Measurements from ENCODE around the gene TNPO2. TPM values are rescaled to one million over a fixed set of nuclear protein-coding genes. Genes with fewer than 3 reads are reported as not detected.
"Not testable (repeated sequence)": the region's sequence is repeated elsewhere in the genome, so short reads cannot be mapped to it uniquely, and the experiment has no call there.

The TNPO2 gene
- total and polyA plus RNA-seq, 2 experiments from 2014 or later: 37.1 to 83.0 TPM

DNA sequence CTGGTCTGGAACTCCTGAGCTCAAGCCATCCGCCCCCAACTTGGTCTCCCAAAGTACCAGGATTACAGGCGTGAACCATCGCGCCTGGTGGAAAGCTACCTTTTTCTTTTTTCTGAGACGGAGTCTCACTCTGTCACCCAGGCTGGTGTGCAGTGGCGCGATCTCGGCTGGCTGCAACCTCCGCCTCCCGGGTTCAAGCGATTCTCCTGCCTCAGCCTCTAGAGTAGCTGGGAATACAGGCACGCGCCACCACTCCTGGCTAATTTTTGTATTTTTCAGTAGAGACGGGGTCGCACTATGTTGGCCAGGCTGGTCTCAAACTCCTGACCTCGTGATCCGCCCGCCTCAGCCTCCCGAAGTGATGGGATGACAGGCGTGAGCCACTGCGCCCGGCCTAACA is 26.3 kb downstream of the TNPO2 start:
- not testable (repeated sequence) for H3K4me1 Mint-ChIP-seq; H2AFZ ChIP-seq; H3K9me2 ChIP-seq (ENCODE audit: insufficient read depth); H3K9me3 Mint-ChIP-seq; ATAC-seq; DNase-seq (ENCODE audit: low spot score); H3K4me1 ChIP-seq (ENCODE audit: insufficient read depth); H3K79me2 ChIP-seq (replicated peaks; ENCODE audit: insufficient read depth); H3K27me3 ChIP-seq (ENCODE audit: insufficient read depth)
- Mint-ChIP-seq H3K4me3 (peak overlapping the region; percentile 90), H3K27ac (peak overlapping the region; percentile 97; the same call in 1 of the 2 replicates), H3K36me3 (ENCODE audit: low read depth) (peaks cover 36% of the 10 kb centered on the region), H3K27me3 (ENCODE audit: insufficient read depth, low read depth, poor library complexity) (peaks cover 23% of the 10 kb centered on the region)
- peaks cover 45% of the 10 kb centered on the region for H3F3A ChIP-seq (replicated peaks; ENCODE audit: low read depth)
- peaks cover 12% of the 10 kb centered on the region for H4K20me1 ChIP-seq (replicated peaks; ENCODE audit: insufficient read depth)
- H3K27ac ChIP-seq (ENCODE audit: low read depth): peak overlapping the region; percentile 93; the same call in 1 of the 2 replicates
- H3K4me2 ChIP-seq: peak overlapping the region; percentile 78
- H3K4me3 ChIP-seq: peak overlapping the region; percentile 90
- peaks cover 22% of the 10 kb centered on the region for H3K36me3 ChIP-seq (ENCODE audit: insufficient read depth)

DNA sequence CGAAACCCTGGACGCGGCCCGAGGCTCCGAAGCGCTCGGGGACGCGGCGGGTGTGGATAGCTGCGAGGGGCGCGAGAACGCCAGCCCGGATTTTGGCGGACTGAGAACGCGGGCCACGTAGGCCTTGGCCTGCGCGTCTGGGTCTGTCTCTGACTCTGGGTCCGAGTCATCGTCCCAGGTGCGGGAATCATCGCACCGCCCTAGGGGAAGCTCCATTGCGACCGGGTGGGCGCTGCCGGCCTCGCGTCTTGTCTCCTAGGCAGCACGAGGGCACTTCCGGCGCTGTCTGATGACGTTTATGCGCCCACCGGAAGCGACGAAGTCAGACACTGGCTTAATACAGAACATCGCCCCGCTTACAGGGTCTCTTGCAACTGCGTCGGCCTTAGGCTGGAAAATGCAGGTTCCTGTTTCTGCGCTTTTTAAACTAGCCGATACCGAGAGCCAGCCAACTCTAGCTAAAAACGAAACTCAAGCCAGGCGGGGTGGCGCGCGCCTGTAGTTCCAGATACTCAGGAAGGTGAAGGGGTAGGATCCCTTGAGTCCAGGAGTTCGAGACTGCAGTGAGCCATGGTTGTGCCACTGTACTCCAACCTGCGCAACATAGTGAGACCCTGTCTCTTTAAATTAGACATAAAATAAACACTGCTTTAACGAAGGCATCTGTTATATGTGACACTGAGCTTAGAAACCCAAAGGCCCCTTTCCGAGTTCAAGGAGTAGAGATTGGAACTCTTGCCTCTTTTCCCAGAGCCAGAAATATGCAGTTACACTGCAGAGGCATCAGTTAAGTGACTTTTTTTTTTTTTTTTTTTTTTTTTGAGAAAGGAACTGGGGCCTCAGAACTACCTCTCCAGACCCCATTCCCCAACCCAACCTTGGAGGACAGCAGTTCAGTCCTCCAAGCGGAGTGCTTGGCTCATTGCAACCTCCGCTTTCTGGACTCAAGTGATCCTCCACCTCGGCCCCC is 27.1 kb downstream of the TNPO2 start, which contains the start of gene FBXW9:
Gene FBXW9, minus strand, starts transcription at position 266 of the 970 bp plus-strand sequence. Its CDS starts 50 bp downstream, at position 216.
- Histone ChIP-seq H3K4me2 (peak within 1 kb of the TSS; percentile 78), H3K79me2 (replicated peaks; ENCODE audit: insufficient read depth) (no peaks in the 10 kb centered on the region), H3K27me3 (ENCODE audit: insufficient read depth) (no peaks in the 10 kb centered on the region), H3K4me1 (ENCODE audit: insufficient read depth) (0 out of 2 replicates have a peak, but pooled peaks cover 4% of the 10 kb centered on the region), H3K36me3 (ENCODE audit: insufficient read depth) (peaks cover 15% of the 10 kb centered on the region; the same call in 1 of the 2 replicates), H3K4me3 (peak within 1 kb of the TSS; percentile 90), H3K9me2 (ENCODE audit: insufficient read depth) (no peaks in the 10 kb centered on the region), H4K20me1 (replicated peaks; ENCODE audit: insufficient read depth) (peaks cover 9% of the 10 kb centered on the region; the same call in 1 of the 2 replicates), H3F3A (replicated peaks; ENCODE audit: low read depth) (peaks cover 39% of the 10 kb centered on the region), H3K27ac (ENCODE audit: low read depth) (peak within 1 kb of the TSS; percentile 93), H2AFZ (peak within 1 kb of the TSS; percentile 67; the same call in 1 of the 2 replicates)
- TF ChIP-seq POLR2AphosphoS5 (IDR thresholded peaks at IDR 0.05; ENCODE audit: low read depth): peak; percentile 89
- TF ChIP-seq EZH2 (IDR thresholded peaks at IDR 0.05; ENCODE audit: low read depth, unreplicated experiment): no peak
- TF ChIP-seq, protein P1, sequence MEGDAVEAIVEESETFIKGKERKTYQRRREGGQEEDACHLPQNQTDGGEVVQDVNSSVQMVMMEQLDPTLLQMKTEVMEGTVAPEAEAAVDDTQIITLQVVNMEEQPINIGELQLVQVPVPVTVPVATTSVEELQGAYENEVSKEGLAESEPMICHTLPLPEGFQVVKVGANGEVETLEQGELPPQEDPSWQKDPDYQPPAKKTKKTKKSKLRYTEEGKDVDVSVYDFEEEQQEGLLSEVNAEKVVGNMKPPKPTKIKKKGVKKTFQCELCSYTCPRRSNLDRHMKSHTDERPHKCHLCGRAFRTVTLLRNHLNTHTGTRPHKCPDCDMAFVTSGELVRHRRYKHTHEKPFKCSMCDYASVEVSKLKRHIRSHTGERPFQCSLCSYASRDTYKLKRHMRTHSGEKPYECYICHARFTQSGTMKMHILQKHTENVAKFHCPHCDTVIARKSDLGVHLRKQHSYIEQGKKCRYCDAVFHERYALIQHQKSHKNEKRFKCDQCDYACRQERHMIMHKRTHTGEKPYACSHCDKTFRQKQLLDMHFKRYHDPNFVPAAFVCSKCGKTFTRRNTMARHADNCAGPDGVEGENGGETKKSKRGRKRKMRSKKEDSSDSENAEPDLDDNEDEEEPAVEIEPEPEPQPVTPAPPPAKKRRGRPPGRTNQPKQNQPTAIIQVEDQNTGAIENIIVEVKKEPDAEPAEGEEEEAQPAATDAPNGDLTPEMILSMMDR (conservative IDR thresholded peaks at IDR 0.05; ENCODE audit: low read depth in 2 of 2): no peak
- TF ChIP-seq, protein P2, sequence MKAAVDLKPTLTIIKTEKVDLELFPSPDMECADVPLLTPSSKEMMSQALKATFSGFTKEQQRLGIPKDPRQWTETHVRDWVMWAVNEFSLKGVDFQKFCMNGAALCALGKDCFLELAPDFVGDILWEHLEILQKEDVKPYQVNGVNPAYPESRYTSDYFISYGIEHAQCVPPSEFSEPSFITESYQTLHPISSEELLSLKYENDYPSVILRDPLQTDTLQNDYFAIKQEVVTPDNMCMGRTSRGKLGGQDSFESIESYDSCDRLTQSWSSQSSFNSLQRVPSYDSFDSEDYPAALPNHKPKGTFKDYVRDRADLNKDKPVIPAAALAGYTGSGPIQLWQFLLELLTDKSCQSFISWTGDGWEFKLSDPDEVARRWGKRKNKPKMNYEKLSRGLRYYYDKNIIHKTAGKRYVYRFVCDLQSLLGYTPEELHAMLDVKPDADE (IDR thresholded peaks at IDR 0.05): peak; percentile 76
- no peak for TF ChIP-seq ZNF331 (CRISPR knock-in tag; IDR thresholded peaks at IDR 0.05; ENCODE audit: low read depth)
- peak; percentile 98 for TF ChIP-seq CREB1 (CRISPR knock-in tag; IDR thresholded peaks at IDR 0.05; ENCODE audit: low read depth)
- Mint-ChIP-seq H3K36me3 (ENCODE audit: low read depth) (peaks cover 29% of the 10 kb centered on the region), H3K27me3 (ENCODE audit: insufficient read depth, low read depth, poor library complexity) (peaks cover 21% of the 10 kb centered on the region), H3K4me3 (peak within 1 kb of the TSS; percentile 90), H3K4me1 (peaks cover 5% of the 10 kb centered on the region), H3K27ac (peak within 1 kb of the TSS; percentile 97), H3K9me3 (no peaks in the 10 kb centered on the region; the same call in 2 of the 3 replicates)
- peak; percentile 93 for ATAC-seq
- DNase-seq (ENCODE audit: low spot score): peak; percentile 97

Data from GM23338 (cell line).